Measurements from ENCODE around the gene PPIL1. TPM values are rescaled to one million over a fixed set of nuclear protein-coding genes. Genes with fewer than 3 reads are reported as not detected.

The PPIL1 gene
- total RNA-seq, 1 experiment from 2014 or later = 64.2 TPM

DNA sequence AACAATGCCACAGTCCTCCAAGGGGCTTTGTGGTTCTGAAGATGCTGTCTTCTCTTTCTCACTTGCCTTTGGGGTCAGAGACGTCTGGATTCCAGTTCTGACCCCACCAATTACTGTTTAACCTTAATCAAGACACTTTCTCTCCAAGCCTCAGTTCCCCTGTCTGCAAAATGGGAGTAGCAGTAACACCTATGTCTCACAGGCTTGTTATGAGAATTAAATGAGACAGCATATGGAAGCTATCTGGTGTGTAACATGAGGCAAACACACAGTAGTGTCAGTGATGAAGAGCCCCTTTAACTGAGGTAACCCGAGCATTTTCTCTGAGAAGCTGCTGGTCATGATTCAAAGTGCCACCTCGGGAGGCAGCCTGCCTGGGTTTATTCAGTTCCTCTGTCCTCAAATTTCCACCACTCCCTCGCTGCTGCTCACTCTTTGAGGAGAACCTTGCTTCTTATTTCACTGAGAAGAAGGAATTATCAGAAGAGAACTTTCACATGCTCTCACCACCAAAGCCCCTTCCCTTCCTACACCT, 11.7 kb downstream of the PPIL1 start (continued):
- TF ChIP-seq, protein P1, sequence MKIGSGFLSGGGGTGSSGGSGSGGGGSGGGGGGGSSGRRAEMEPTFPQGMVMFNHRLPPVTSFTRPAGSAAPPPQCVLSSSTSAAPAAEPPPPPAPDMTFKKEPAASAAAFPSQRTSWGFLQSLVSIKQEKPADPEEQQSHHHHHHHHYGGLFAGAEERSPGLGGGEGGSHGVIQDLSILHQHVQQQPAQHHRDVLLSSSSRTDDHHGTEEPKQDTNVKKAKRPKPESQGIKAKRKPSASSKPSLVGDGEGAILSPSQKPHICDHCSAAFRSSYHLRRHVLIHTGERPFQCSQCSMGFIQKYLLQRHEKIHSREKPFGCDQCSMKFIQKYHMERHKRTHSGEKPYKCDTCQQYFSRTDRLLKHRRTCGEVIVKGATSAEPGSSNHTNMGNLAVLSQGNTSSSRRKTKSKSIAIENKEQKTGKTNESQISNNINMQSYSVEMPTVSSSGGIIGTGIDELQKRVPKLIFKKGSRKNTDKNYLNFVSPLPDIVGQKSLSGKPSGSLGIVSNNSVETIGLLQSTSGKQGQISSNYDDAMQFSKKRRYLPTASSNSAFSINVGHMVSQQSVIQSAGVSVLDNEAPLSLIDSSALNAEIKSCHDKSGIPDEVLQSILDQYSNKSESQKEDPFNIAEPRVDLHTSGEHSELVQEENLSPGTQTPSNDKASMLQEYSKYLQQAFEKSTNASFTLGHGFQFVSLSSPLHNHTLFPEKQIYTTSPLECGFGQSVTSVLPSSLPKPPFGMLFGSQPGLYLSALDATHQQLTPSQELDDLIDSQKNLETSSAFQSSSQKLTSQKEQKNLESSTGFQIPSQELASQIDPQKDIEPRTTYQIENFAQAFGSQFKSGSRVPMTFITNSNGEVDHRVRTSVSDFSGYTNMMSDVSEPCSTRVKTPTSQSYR (CRISPR knock-in tag; IDR thresholded peaks at IDR 0.05) = no peak
- TF ChIP-seq, protein P2, sequence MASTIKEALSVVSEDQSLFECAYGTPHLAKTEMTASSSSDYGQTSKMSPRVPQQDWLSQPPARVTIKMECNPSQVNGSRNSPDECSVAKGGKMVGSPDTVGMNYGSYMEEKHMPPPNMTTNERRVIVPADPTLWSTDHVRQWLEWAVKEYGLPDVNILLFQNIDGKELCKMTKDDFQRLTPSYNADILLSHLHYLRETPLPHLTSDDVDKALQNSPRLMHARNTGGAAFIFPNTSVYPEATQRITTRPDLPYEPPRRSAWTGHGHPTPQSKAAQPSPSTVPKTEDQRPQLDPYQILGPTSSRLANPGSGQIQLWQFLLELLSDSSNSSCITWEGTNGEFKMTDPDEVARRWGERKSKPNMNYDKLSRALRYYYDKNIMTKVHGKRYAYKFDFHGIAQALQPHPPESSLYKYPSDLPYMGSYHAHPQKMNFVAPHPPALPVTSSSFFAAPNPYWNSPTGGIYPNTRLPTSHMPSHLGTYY (CRISPR knock-in tag; IDR thresholded peaks at IDR 0.05) = no peak
- TF ChIP-seq FOXJ3 (CRISPR knock-in tag; IDR thresholded peaks at IDR 0.05; ENCODE audit: borderline replicate concordance) = no peak
- TF ChIP-seq, protein P3, sequence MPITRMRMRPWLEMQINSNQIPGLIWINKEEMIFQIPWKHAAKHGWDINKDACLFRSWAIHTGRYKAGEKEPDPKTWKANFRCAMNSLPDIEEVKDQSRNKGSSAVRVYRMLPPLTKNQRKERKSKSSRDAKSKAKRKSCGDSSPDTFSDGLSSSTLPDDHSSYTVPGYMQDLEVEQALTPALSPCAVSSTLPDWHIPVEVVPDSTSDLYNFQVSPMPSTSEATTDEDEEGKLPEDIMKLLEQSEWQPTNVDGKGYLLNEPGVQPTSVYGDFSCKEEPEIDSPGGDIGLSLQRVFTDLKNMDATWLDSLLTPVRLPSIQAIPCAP (CRISPR knock-in tag; IDR thresholded peaks at IDR 0.05) = no peak
- TF ChIP-seq JAZF1 (CRISPR knock-in tag; IDR thresholded peaks at IDR 0.05) = no peak
- TF ChIP-seq NFYB (CRISPR knock-in tag; conservative IDR thresholded peaks at IDR 0.05; ENCODE audit: low read depth) = no peak
- TF ChIP-seq, protein P4, sequence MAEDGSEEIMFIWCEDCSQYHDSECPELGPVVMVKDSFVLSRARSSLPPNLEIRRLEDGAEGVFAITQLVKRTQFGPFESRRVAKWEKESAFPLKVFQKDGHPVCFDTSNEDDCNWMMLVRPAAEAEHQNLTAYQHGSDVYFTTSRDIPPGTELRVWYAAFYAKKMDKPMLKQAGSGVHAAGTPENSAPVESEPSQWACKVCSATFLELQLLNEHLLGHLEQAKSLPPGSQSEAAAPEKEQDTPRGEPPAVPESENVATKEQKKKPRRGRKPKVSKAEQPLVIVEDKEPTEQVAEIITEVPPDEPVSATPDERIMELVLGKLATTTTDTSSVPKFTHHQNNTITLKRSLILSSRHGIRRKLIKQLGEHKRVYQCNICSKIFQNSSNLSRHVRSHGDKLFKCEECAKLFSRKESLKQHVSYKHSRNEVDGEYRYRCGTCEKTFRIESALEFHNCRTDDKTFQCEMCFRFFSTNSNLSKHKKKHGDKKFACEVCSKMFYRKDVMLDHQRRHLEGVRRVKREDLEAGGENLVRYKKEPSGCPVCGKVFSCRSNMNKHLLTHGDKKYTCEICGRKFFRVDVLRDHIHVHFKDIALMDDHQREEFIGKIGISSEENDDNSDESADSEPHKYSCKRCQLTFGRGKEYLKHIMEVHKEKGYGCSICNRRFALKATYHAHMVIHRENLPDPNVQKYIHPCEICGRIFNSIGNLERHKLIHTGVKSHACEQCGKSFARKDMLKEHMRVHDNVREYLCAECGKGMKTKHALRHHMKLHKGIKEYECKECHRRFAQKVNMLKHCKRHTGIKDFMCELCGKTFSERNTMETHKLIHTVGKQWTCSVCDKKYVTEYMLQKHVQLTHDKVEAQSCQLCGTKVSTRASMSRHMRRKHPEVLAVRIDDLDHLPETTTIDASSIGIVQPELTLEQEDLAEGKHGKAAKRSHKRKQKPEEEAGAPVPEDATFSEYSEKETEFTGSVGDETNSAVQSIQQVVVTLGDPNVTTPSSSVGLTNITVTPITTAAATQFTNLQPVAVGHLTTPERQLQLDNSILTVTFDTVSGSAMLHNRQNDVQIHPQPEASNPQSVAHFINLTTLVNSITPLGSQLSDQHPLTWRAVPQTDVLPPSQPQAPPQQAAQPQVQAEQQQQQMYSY (CRISPR knock-in tag; IDR thresholded peaks at IDR 0.05) = no peak
- no peak for TF ChIP-seq FOXK1 (CRISPR knock-in tag; IDR thresholded peaks at IDR 0.05)
- TF ChIP-seq, protein P5, sequence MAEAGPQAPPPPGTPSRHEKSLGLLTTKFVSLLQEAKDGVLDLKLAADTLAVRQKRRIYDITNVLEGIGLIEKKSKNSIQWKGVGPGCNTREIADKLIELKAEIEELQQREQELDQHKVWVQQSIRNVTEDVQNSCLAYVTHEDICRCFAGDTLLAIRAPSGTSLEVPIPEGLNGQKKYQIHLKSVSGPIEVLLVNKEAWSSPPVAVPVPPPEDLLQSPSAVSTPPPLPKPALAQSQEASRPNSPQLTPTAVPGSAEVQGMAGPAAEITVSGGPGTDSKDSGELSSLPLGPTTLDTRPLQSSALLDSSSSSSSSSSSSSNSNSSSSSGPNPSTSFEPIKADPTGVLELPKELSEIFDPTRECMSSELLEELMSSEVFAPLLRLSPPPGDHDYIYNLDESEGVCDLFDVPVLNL (CRISPR knock-in tag; IDR thresholded peaks at IDR 0.05; ENCODE audit: borderline replicate concordance, low read depth) = no peak
- no peak for TF ChIP-seq GTF2I (CRISPR knock-in tag; conservative IDR thresholded peaks at IDR 0.05)
- TF ChIP-seq RORB (CRISPR knock-in tag; IDR thresholded peaks at IDR 0.05) = no peak
- TF ChIP-seq, protein P6, sequence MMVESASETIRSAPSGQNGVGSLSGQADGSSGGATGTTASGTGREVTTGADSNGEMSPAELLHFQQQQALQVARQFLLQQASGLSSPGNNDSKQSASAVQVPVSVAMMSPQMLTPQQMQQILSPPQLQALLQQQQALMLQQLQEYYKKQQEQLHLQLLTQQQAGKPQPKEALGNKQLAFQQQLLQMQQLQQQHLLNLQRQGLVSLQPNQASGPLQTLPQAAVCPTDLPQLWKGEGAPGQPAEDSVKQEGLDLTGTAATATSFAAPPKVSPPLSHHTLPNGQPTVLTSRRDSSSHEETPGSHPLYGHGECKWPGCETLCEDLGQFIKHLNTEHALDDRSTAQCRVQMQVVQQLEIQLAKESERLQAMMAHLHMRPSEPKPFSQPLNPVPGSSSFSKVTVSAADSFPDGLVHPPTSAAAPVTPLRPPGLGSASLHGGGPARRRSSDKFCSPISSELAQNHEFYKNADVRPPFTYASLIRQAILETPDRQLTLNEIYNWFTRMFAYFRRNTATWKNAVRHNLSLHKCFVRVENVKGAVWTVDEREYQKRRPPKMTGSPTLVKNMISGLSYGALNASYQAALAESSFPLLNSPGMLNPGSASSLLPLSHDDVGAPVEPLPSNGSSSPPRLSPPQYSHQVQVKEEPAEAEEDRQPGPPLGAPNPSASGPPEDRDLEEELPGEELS (CRISPR knock-in tag; IDR thresholded peaks at IDR 0.05) = no peak
- no peak for TF ChIP-seq HMGA2 (CRISPR knock-in tag; IDR thresholded peaks at IDR 0.05)
- TF ChIP-seq, protein P7, sequence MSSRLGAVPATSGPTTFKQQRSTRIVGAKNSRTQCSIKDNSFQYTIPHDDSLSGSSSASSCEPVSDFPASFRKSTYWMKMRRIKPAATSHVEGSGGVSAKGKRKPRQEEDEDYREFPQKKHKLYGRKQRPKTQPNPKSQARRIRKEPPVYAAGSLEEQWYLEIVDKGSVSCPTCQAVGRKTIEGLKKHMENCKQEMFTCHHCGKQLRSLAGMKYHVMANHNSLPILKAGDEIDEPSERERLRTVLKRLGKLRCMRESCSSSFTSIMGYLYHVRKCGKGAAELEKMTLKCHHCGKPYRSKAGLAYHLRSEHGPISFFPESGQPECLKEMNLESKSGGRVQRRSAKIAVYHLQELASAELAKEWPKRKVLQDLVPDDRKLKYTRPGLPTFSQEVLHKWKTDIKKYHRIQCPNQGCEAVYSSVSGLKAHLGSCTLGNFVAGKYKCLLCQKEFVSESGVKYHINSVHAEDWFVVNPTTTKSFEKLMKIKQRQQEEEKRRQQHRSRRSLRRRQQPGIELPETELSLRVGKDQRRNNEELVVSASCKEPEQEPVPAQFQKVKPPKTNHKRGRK (CRISPR knock-in tag; IDR thresholded peaks at IDR 0.05; ENCODE audit: borderline replicate concordance) = no peak
